ENCODE results near the gene VAT1L.

The VAT1L gene

DNA sequence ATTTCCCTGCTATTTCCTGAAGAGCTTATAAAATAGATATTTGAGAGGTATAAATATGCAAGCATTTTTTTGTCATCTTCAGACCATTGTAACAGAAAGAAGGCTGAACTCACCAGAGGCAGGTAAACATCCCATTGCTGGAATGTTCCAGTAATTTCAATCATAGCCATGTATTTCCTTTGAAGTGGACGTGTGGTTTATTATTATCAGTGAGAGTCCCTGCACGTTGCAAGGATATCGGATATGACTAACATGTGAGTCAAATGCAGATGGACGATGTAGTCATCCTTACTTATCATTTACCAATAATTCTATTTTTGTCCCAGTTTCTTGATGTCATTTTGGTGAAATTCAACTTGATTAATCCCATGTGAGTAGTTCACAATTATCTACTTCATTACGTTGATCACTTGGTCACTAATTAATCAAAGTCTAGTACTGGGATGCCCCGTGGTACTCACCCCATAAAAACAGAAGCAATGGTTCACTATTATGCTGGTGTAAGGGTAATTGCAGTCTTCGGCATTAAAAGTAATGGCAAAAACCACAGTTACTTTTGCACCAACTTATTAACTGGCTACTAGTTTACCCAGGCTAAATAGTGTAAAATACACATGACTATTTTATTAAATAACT, 89.5 kb downstream of the VAT1L start:
- no peak for DNase-seq (ENCODE audit: extremely low read depth, low read depth)
- no peak for TF ChIP-seq CTCF (IDR thresholded peaks at IDR 0.05; ENCODE audit: low read depth, low read length)

DNA sequence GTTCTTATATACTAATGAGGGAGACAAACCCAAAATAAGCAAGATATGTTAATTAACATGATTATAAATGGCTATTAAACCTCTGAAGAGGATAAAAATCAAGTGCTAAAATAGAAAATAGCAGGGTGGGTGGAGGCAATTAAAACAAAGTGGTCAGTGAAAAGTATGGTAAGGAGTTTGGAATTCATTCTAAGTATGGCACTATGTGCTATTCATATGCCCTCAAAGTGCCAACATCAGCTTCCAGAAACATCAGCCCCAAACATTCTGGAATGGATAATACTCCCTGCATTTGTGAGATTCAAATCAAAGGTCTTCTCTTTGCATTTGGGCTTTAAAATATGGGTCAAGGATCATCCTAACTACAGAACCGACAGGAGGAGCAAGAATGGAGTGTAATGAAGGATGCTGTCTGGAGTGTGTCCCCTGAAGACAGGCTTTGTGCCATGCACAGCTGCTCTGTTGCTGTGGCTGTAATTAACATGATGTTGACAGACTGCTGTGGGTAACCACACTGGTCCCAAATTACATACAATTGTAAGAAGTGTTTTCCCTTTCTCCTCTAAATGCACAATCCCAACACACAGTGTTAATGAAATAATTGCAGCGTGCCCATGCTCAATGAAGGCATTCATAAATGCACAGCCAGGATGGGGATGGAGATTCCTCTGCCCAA, 93.1 kb downstream of the VAT1L start:
- TF ChIP-seq CTCF (IDR thresholded peaks at IDR 0.05; ENCODE audit: low read depth, low read length): no peak
- no peak for DNase-seq (ENCODE audit: extremely low read depth, low read depth)

GRCh38 chr16:77882358-77882757, 94.0 kb downstream of the VAT1L start:
- DNase-seq (ENCODE audit: extremely low read depth, low read depth): no peak
- no peak for TF ChIP-seq CTCF (IDR thresholded peaks at IDR 0.05; ENCODE audit: low read depth, low read length)

DNA sequence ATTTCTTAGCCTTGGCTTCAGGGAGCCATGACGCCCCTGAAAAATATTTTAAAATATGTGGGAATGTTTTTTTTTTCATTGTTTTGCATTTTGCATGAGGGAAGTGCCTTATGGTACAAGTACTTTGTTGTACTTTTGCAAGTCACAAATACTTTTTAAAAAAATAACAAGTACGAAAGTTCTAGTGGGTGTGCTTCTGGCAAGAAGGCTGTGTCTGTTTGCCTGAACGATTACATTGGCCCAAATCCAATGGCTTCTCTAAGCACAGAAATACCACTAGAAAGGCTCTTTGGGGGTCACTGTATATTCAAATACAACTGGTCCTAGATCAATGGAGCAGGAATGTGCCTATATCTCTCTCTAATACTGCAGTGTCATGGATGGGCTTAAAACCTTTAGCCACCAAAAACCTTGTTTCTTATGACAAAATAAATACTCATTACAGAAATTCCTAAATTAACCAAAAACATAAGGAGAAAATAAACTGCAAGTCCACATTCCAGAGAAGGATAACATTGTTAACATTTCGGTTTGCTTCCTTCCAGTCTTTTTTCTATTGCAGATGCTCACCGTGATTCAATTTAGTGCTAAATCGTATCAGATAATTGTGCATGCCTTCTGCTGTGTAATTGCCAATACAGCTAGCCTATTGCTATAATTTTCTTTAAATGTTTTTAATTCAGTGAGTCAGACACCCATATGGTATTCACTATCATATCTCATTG, 97.4 kb downstream of the VAT1L start:
- no peak for DNase-seq (ENCODE audit: extremely low read depth, low read depth)
- no peak for TF ChIP-seq CTCF (IDR thresholded peaks at IDR 0.05; ENCODE audit: low read depth, low read length)

GRCh38 chr16:77888871-77889270, 100.5 kb downstream of the VAT1L start:
- no peak for DNase-seq (ENCODE audit: extremely low read depth, low read depth)
- no peak for TF ChIP-seq CTCF (IDR thresholded peaks at IDR 0.05; ENCODE audit: low read depth, low read length)

GRCh38 chr16:77890075-77890474, 101.7 kb downstream of the VAT1L start:
- no peak for DNase-seq (ENCODE audit: extremely low read depth, low read depth)
- TF ChIP-seq CTCF (IDR thresholded peaks at IDR 0.05; ENCODE audit: low read depth, low read length): no peak

GRCh38 chr16:77894162-77894561, 105.8 kb downstream of the VAT1L start:
- no peak for DNase-seq (ENCODE audit: extremely low read depth, low read depth)
- TF ChIP-seq CTCF (IDR thresholded peaks at IDR 0.05; ENCODE audit: low read depth, low read length): no peak

Measured in AG09319 (cell line).